Measurements from ENCODE around the gene SH3TC1. TPM values are rescaled to one million over a fixed set of nuclear protein-coding genes. Genes with fewer than 3 reads are reported as not detected.

SH3TC1 gene
- total RNA-seq, 4 donors from 2014 or later, result 9.6 to 12.9 (median 12.6) TPM

DNA sequence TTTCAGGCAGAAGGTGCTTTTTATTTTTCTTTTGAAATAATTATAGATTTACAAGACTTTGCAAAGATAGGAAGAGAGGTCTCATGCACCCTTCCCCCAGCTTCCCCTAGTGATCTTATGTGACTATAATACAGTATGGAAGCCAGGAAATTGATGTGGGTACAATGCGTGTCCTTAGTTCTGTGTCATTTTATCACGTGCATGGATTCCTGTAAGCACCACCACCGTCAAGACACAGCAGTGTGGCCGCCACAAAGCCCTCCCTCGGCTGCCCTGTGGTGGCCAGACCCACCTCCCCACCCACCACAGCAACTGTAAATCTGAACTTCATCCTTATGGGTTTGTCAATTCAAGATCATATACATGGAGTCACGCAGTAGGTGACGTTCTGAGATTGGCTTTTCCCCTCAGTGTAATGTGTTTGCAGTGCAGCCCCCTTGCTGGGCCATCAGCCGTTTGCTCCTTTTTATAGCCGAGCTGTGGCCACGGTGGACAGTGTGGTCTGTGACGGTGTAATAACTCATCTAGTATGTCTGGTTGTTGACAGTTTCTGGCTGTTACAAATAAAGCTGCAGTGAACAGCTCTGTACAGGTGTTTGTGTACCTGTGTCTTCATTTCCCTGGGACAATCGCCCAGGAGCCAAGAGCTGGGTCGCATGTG, 59.6 kb downstream of the SH3TC1 start:
- Histone ChIP-seq H3K36me3 (no peaks in the 10 kb centered on the region), H3K27me3 (no peaks in the 10 kb centered on the region), H3K4me3 (no peak overlapping the region), H3K4me1 (peaks cover 0 to 12% (median 10%) of the 10 kb centered on the region in 3 donors), H3K27ac (no peak overlapping the region), H3K9me3 (no peaks in the 10 kb centered on the region)
- TF ChIP-seq, protein P1, sequence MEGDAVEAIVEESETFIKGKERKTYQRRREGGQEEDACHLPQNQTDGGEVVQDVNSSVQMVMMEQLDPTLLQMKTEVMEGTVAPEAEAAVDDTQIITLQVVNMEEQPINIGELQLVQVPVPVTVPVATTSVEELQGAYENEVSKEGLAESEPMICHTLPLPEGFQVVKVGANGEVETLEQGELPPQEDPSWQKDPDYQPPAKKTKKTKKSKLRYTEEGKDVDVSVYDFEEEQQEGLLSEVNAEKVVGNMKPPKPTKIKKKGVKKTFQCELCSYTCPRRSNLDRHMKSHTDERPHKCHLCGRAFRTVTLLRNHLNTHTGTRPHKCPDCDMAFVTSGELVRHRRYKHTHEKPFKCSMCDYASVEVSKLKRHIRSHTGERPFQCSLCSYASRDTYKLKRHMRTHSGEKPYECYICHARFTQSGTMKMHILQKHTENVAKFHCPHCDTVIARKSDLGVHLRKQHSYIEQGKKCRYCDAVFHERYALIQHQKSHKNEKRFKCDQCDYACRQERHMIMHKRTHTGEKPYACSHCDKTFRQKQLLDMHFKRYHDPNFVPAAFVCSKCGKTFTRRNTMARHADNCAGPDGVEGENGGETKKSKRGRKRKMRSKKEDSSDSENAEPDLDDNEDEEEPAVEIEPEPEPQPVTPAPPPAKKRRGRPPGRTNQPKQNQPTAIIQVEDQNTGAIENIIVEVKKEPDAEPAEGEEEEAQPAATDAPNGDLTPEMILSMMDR (IDR thresholded peaks at IDR 0.05), result no peak
- TF ChIP-seq POLR2AphosphoS5 (IDR thresholded peaks at IDR 0.05), result no peak
- WGBS, 2 donors (ENCODE audit: low coverage in 1 of 2), result 73 to 75% methylated on average over 8 to 12 of the region's 13 CpGs
- ATAC-seq, result no peak

DNA sequence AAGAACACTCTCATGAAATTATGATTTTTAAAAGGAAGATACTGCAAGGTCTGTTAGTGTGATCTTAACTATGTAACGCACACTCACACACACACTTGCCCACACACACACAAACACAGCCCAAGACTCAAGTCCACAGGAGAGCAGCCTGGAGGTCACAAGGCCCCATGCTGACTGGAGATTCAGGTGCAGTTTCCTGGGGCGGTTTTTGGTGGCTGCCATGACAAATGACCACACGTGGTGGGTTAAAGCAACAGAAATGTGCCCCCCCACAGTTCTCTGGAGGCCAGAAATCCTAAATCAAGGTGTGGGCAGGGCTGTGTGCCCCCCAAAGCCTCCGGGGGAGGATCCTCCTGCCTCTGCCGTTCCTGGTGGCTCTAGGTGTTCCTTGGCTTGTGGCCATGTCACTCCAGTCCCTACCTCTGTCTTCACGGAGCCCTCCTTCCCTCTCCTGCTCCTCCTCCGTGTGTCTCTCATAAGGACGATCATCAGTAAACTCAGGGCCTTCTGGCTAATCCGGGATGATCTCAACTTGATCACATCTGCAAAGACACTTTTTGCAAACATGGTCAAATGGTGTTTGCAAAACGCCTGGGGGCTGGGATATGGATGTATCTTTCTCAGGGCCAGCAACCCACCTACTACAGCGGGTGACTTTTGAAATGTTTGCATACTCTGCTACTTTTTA, 60.8 kb downstream of the SH3TC1 start:
- no peak overlapping the region for H3K4me3 ChIP-seq
- H3K27me3 ChIP-seq, result no peaks in the 10 kb centered on the region
- H3K27ac ChIP-seq, result peak overlapping the region in 3 of 4 donors; percentile 67 to 85 (median 73)
- H3K9me3 ChIP-seq, result no peaks in the 10 kb centered on the region
- 81 to 82% methylated on average over 9 to 10 of the region's 11 CpGs for WGBS, 2 donors (ENCODE audit: low coverage in 1 of 2)
- no peaks in the 10 kb centered on the region for H3K36me3 ChIP-seq
- TF ChIP-seq EP300 (IDR thresholded peaks at IDR 0.05), result no peak
- no peak for TF ChIP-seq POLR2A (IDR thresholded peaks at IDR 0.05)
- TF ChIP-seq, protein P1 (IDR thresholded peaks at IDR 0.05), result no peak
- TF ChIP-seq POLR2AphosphoS5 (IDR thresholded peaks at IDR 0.05), result no peak
- ATAC-seq, result no peak
- H3K4me1 ChIP-seq, result peaks cover 0 to 12% (median 10%) of the 10 kb centered on the region in 3 donors

DNA sequence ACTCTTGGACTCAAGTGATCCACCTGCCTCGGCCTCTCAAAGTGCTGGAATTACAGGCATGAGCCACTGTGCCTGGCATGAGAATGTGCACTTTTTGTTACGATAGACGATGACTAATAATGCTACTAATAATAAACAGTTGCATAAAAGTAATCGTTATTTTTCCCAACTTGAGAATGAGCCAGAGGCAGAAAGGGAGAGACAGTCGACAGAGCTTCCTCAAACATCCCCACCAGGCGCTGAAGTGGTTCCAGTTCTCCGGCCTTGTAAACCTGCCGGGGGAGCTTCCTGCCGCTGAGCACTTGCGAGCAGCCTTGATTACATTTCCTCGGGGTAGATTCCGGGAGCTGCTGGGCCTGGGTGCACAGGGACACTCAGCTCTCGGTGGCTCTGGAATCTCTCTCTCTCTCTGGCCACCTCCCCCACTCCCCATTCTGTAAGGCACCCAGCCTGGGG, 61.6 kb downstream of the SH3TC1 start:
- TF ChIP-seq, protein P1 (IDR thresholded peaks at IDR 0.05), result peak in 1 of 4 experiments; percentile 34
- no peak for TF ChIP-seq POLR2A (IDR thresholded peaks at IDR 0.05)
- TF ChIP-seq EP300 (IDR thresholded peaks at IDR 0.05), result no peak
- TF ChIP-seq POLR2AphosphoS5 (IDR thresholded peaks at IDR 0.05), result peak; percentile 72
- peak; percentile 70 for ATAC-seq
- Histone ChIP-seq H3K4me3 (no peak overlapping the region), H3K9me3 (no peaks in the 10 kb centered on the region), H3K36me3 (no peaks in the 10 kb centered on the region), H3K27me3 (no peaks in the 10 kb centered on the region), H3K4me1 (peaks cover 0 to 12% (median 10%) of the 10 kb centered on the region in 3 donors), H3K27ac (peak overlapping the region in 3 of 4 donors; percentile 67 to 85 (median 73))
- 11 to 28% methylated on average over 5 to 13 of the region's 13 CpGs for WGBS, 2 donors (ENCODE audit: low coverage in 1 of 2)

DNA sequence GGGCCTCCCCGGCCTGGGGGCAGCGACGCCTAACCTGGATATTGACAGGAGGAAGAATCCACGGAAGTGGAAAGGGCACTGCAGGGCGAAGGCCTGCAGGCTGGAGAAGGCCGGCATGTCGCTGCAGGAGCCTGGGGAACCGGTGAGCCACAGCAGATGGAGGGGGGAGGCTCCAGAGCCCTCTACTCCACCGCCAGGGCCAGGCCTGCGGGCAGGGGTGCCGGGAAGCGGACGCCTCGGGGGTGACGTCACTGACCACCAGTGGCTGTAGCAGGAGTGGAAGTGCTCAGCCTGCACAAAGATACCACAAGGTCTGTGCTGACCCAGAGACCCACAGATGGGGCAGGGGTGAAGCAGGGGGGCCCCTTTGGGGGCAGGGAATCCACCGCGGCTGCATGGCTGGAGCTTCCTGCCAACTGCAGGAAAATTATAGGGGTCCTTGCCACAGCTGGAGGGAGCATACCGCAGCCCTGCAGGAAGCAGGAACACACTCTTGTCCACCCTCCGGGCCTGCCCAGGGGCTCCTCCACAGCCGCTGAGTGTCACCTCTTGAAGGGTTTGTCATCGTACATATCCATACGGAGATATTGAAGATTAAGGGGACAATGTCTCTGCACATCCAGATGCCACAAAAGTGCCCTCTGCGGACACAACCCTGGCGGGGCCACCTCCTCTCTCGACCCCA, 62.9 kb downstream of the SH3TC1 start:
- Histone ChIP-seq H3K9me3 (no peaks in the 10 kb centered on the region), H3K27ac (peak overlapping the region in 1 of 4 donors; percentile 73), H3K27me3 (no peaks in the 10 kb centered on the region), H3K4me1 (peaks cover 0 to 16% (median 10%) of the 10 kb centered on the region in 3 donors), H3K4me3 (no peak overlapping the region), H3K36me3 (no peaks in the 10 kb centered on the region)
- WGBS, 2 donors (ENCODE audit: low coverage in 1 of 2), result 80 to 94% methylated on average over 4 to 11 of the region's 25 CpGs
- TF ChIP-seq POLR2AphosphoS5 (IDR thresholded peaks at IDR 0.05) (no peak), POLR2A (IDR thresholded peaks at IDR 0.05) (no peak), EP300 (IDR thresholded peaks at IDR 0.05) (no peak)
- TF ChIP-seq, protein P1 (IDR thresholded peaks at IDR 0.05), result no peak
- no peak for ATAC-seq

Measured in gastroesophageal sphincter (tissue), 4 donors.